DMS153 (cell line): ENCODE results near the gene INPP5D.
"Not testable (repeated sequence)": the region's sequence is repeated elsewhere in the genome, so short reads cannot be mapped to it uniquely, and the experiment has no call there.

ENCODE experiments used
- DNase-seq: peaks from one replicate; lab custom pipeline; 2025; lab: John Stamatoyannopoulos, UW

Gene INPP5D

DNA sequence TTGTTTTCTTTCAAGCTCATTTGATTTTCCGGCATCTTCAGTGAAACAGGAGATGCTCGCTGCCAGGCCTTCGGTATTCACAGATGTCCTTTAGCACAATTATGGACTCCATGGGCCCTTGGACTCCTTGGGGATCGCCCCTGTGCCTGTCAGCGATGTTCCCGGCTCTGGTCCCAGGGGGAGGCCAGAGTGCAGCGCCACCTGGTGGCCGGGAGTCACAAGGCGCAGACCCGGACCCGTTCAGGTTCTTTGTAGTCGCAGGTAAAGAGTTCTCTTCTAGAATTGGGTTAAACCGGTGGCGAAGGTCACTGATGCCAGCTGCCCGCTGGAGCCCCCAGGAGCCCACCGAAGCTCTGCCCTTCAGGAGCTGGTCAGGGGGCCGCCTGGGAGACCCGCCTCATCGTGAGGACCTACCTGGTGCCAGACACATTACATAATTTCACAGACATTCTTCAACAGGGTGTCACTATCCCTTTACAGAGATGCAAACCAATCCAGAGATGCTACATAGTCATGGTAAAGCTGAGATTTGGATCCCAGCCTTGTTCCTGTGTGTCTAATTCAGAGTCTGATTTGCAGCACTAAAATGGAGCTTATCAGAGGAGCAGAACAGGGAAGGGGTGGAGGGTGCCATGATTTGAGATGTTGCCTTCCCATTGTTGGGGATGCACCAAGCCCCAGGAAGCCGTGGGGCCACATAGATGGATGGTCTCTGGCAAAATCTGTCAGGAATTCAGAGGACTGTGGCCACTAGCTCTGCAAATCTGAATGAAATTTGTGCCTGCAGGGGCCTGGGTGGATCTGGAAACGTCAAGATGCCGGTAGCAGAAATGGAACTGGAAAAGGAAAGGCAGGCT, 6.0 kb upstream of the INPP5D start:
- peak; percentile 8 for DNase-seq

DNA sequence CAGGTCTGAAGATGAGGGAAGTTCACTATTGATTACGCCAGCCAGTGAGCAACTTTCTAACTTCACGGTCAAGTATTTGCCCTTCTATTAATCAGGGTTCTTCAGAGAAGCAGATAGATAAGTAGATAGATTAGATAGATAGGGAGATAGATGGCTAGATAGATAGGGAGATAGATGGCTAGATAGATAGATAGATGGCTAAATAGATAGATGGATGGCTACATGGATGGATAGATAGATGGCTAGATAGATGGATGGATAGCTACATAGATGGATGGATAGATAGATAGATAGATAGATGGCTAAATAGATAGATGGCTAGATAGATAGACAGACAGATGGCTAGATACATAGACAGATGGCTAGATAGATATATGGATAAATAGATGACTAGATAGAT, 4.8 kb upstream of the INPP5D start:
- DNase-seq: no peak

- no peak for DNase-seq
These were observed 3.1 kb upstream of the INPP5D start for GRCh38 chr2:233056961-233057605.

- DNase-seq: no peak
These were observed 1.2 kb upstream of the INPP5D start for GRCh38 chr2:233058717-233059546.

DNA sequence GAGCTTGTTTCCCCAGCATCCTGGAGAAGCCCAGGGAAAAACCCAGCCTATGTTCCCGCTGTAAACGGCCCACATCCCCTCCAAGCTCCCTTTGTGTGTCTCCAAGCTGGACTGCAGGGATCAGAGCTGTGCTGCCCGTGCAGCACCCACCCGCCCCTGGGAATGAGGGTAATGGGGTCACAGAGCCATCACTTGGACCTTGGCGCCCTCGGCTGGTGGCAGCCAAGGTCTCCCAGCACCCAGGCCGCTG, 670 bp upstream of the INPP5D start:
- DNase-seq: no peak

GRCh38 chr2:233060501-233060979, 398 bp downstream of the INPP5D start:
- DNase-seq: peak; percentile 30

GRCh38 chr2:233060980-233061590, 943 bp downstream of the INPP5D start:
- no peak for DNase-seq

- no peak for DNase-seq
These were observed 1.7 kb downstream of the INPP5D start for GRCh38 chr2:233061591-233062450.

DNA sequence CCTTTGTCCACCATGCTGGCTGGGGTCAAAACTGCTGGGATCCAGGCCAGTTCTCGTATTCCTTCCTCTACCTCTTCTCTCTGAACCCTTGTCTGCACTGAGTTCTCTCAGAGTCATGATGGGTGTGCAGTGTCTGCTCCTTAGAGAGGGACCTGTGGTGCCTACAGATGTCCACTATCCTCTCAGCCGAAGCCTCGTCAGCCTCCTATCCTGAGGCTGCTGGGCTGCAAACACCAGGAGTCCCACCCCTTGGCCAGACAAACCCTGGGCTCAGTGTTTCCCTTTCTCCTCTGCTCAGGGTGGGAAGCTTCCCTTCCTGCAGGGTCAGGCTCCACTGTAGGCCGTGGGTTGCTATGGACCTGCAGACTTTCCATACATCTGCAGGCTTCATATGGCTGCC, 2.3 kb downstream of the INPP5D start:
- DNase-seq: no peak

DNA sequence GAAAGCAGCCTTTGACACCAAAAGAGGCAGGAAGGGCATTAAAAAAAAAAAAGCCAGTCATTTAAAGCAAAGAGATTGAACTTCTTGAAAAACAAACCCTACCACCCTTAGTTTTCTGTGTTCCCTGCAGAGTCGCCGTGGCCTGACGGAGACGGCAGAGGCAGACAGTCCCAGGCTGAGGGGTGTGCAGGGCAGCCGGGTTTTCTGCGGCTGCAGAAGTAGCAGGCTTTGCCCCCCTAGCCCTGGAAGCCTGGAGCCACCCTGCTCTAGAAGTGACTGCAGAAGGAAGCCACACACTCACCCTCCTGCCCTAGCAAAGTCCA, 2.8 kb downstream of the INPP5D start:
- DNase-seq: no peak

GRCh38 chr2:233063269-233063975, 3.3 kb downstream of the INPP5D start:
- DNase-seq: no peak

GRCh38 chr2:233063976-233064411, 3.9 kb downstream of the INPP5D start:
- no peak for DNase-seq

- DNase-seq: no peak
These were observed 4.5 kb downstream of the INPP5D start for GRCh38 chr2:233064530-233065199.

DNA sequence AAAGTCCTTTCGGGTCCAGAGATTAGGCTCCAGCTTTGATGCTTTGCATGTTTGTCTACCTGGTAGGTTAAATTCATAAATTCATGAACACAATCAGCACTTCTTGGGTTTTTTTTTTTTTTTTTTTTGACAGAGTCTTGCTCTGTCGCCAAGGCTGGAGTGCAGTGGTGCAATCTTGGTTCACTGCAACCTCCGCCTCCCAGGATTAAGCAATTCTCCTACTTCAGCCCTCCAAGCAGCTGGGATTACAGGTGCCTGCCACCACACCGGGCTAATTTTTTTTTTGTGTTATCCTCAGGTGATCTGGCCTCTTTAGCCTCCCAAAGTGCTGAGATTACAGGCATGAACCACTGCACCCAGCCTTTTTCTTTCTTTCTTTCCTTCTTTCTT, 5.1 kb downstream of the INPP5D start:
- DNase-seq: not testable (repeated sequence)

DNA sequence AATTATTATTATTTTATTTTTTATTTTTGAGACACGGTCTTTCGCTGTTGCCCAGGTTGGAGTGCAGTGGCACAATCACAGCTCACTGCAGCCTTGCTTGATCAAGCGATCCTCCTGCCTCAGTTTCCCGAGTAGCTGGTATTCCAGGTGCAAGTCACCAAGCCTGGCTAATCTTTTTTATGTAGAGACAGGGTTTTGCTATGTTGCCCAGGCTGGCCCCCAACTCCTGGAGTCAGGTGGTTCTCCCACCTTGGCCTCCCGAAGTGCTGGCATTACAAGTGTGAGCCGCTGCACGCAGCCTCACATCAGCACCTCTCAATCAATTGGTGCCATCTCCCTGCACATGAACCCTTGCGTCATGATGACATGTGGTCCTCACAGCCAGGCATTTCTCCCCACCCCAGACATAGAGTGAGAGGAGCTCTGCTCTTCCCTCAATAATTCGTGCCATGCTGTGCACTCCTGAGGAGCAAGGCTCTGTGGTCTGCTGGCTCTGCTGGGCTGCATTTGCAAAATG, 5.9 kb downstream of the INPP5D start:
- DNase-seq: no peak

- DNase-seq: no peak
These were observed 8.7 kb downstream of the INPP5D start for GRCh38 chr2:233068762-233069418.

DNA sequence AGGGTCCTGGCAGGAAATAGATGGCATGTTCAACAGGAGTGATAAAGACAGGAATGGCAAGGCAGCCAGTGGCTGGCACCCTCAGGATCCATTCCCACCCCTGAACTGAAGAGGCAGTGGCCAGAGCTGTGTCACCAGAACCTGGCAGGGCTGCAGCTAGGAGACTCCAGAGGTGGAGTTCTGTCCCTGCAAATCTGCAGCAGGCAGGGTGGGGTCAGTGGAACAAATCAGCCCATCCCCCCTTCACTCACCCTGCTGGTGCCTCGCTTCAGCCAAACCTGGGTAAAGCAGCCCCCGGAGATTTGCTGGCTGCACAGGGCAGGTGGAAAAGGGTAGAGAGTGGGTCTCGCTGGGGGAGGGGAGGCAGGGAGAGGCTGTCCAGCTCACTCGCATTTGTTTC, 12.7 kb downstream of the INPP5D start:
- DNase-seq: no peak

DNA sequence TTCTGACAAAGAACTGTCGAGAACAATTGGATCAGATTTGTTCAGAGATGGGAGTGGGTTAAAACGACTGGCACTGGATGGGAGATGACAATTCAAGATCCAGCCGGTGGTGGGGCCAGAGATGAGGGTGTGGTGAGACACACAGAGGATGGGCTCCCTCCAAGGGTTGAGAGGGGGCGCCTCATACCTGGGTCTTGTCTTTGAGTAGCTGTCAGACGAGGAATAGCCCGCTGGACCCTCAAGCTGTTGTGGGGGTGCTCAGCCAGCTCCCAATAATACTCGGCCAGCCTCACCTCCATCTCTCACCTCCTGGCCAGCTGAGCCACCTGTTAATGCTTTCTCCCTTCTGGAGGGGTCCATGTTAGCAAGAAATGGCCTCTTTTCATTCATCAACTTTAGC, 14.0 kb downstream of the INPP5D start:
- no peak for DNase-seq

DNA sequence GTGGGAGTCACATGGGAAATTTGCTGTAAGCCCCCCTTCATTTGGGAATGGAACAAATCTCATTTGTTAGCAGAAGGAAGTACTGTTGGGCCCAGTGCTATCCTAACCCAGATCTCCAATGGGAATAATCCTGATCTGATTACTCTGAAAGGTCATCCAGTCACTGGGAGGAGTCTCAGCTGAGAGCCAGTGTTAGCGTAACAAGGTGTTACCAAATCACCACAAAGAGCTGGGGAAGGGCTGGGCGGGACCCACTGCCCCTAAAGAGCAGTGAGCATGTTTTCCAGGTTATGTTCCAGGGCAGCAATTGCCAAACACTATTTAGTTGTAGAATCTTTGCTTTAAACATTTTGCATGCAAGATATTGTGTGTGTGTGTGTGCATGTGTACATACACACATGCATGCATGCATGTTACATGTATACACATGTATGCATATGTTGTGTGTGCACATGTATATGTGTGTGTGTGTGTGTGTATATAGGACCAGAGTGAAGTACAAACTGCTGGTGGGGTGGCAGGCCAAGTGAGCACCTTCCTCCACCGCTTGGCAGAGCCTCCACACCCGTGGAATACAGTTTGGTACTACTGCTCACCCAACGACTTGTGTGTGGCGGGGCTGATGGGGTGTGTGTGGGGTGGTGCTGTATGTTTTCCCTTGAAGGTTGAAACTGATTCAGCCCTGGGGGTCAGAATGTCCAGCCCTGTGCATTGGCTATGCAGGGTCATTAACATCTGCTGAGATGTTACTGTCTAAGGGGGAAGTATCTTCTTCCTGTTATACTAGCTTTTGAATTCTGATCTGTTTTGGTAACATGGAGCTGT, 15.2 kb downstream of the INPP5D start:
- no peak for DNase-seq
